GM10266 (cell line): ENCODE data around the gene TRAPPC10.

Experiments used
- DNase-seq: peaks from one replicate; pipeline ENCODE4 v3.0.0; 2012; ENCODE audit errors: extremely low spot score
- TF ChIP-seq, protein P1 (sequence below): IDR thresholded peaks from 2 replicates; pipeline ENCODE4 v1.5.1; 2012; ENCODE audit warnings: mild to moderate bottlenecking, low read depth; ENCODE audit not compliant: control insufficient read depth, insufficient read depth; ENCODE audit errors: missing control alignments

Gene TRAPPC10

GRCh38 chr21:44058652-44058964 lies 46.5 kb downstream of the TRAPPC10 start:
- DNase-seq, result no peak
- TF ChIP-seq, protein P1, sequence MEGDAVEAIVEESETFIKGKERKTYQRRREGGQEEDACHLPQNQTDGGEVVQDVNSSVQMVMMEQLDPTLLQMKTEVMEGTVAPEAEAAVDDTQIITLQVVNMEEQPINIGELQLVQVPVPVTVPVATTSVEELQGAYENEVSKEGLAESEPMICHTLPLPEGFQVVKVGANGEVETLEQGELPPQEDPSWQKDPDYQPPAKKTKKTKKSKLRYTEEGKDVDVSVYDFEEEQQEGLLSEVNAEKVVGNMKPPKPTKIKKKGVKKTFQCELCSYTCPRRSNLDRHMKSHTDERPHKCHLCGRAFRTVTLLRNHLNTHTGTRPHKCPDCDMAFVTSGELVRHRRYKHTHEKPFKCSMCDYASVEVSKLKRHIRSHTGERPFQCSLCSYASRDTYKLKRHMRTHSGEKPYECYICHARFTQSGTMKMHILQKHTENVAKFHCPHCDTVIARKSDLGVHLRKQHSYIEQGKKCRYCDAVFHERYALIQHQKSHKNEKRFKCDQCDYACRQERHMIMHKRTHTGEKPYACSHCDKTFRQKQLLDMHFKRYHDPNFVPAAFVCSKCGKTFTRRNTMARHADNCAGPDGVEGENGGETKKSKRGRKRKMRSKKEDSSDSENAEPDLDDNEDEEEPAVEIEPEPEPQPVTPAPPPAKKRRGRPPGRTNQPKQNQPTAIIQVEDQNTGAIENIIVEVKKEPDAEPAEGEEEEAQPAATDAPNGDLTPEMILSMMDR, result no peak

DNA sequence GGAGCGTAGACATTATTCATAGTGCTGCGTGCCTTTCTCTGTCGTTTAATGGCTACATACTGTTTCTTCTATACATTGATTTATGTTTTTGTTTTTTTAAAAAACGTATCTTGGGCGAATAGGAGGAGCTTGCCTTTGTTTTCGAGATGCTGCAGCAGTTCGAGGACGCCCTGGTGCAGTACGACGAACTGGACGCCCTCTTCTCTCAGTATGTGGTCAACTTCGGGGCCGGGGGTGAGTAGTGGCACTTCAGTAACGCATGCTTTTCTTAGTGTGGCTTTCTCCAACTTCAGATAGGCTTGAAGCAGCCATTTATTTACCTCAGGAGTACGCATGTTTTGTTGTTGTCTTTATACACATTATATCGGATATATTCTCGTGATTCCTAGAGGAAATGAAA lies 46.9 kb downstream of the TRAPPC10 start:
- TF ChIP-seq, protein P1, result no peak

DNA sequence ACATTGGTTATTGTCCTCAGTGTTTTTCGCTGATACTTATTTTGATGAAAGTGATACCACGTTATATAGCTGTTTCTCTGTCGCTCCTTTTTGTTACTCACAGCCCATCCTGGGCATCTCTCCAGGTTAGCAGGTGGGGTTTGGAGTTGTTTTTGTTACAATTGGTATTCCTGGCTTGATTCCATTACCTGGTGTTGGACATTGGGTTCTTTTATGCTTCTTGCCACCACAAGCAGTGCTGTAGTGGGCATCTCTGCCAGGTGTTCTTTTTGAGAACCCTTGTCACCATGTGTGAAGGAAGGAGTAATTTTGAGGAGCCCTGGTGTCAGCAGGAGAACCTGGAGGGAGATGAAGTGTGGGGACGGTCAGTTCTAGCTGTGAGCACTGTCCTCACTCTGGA lies 47.6 kb downstream of the TRAPPC10 start:
- DNase-seq, result no peak
- TF ChIP-seq, protein P1, result no peak

More for the DNA sequence above, 46.9 kb downstream of the TRAPPC10 start:
- DNase-seq, result no peak

DNA sequence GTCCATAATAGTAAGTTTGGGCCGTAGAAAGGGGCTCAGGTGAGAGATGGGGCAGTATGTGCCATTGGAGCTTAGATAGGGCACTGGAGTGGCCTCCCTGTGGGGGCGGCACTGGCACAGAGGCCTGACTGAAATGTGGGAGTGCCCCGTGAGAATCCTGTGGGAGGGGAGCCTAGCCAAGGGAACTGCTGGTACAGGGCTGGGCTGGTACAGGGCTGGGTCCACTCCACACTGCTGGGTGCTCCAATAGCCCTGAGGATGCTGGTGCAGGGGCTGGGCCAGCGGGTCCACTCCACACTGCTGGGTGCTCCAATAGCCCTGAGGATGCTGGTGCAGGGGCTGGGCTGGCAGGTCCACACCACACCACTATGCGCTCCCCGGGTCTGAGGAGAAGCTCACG lies 50.3 kb downstream of the TRAPPC10 start:
- TF ChIP-seq, protein P1, result no peak
- DNase-seq, result no peak

DNA sequence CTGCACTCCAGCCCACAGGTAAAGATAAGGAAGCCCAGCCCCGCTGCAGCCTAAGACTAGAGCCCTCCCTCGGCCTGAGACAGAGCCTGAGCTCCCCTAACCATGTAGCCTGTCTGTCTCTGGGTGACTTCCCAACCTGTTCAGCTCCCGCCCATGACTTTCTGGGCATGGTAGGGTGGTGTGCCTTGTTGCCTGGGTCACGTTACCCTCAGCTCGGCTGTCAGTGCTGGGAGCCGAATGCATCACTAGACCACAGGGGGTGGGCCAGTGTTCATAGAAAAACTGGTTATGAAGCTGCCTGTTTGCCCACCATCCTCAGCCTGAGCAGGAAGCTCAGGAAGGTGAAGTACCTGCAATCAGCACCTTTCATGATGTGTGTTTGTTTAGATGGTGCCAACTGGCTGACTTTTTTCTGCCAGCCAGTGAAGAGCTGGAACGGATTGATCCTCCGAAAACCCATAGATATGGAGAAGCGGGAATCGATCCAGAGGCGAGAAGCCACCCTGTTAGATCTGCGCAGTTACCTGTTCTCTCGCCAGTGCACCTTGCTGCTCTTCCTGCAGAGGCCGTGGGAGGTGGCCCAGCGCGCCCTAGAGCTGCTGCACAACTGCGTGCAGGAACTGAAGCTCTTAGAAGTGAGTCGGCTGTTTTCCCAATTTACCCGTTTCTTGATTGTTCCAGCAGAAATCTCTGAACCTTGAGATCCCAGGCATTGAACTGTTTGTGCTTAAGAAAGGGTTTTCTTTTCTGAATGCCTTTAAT lies 51.2 kb downstream of the TRAPPC10 start:
- DNase-seq, result no peak
- TF ChIP-seq, protein P1, result no peak

DNA sequence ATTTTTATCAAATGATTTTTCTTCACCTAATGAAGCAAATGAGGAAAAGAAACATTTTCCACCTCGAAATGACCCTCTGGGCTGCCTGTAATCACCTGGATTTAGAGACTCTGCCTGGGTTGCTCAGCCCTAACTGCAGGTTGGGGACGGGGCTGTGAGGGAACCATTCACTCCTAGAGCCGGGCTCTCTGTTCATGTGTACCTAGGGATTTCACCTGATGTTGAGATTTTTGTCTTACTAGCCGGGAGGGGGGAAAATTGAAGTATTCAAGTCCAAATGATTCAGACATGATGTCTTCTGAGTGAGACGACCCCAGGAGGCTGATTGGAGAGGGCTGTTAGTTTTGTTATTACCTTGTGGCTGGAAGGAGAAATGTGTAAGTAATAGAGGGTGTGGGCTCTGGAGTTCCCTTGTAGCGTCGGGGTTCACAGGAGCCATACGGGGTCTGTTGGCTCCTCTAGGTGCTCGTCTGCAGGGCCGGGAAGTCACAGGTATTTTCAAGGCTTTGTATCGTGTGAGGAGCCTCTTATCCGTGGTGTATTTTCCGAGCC lies 52.8 kb downstream of the TRAPPC10 start:
- TF ChIP-seq, protein P1, result no peak
- no peak for DNase-seq

- TF ChIP-seq, protein P1, result no peak
- DNase-seq, result no peak
These were observed 53.3 kb downstream of the TRAPPC10 start for GRCh38 chr21:44065428-44065827.
